IgD-negative memory B cell (primary cell): ENCODE measurements around the gene TMEM130. TPM values are rescaled to one million over a fixed set of nuclear protein-coding genes. Genes with fewer than 3 reads are reported as not detected.

Experiments used
- polyA plus RNA-seq: library from polyadenylated mRNA; unstranded; fragments of 300-500 nt; fragmentation: Illumina TruSeq; gene quantifications from one replicate; pipeline ENCODE4 v1.2.3, GENCODE V29; 2021

TMEM130 gene
- polyA plus RNA-seq, 1 donor from 2014 or later, result not detected

Other genes starting within 250 kb of the TMEM130 start
- gene TRRAP, start 8.5 kb upstream of the TMEM130 start, polyA plus RNA-seq, result 10.2 TPM